ENCODE measurements around the gene ESR1. TPM values are rescaled to one million over a fixed set of nuclear protein-coding genes. Genes with fewer than 3 reads are reported as not detected.
A peak's percentile ranks its signal among the peaks of the same experiment; 100 is the strongest.

ESR1 gene
- total RNA-seq, 4 donors from 2014 or later: 1.3 to 2.6 (median 2.2) TPM

- Histone ChIP-seq H3K27me3 (no peaks in the 10 kb centered on the region), H3K4me1 (peaks cover 9% of the 10 kb centered on the region), H3K36me3 (no peaks in the 10 kb centered on the region), H3K9me3 (no peaks in the 10 kb centered on the region), H3K4me3 (no peak overlapping the region), H3K27ac (no peak overlapping the region)
- DNase-seq (ENCODE audit: low spot score in 2 of 2): no peak
- 96% methylated on average over 4 of the region's 4 CpGs for WGBS
- TF ChIP-seq POLR2AphosphoS5 (IDR thresholded peaks at IDR 0.05) (no peak), POLR2A (IDR thresholded peaks at IDR 0.05) (no peak), EP300 (IDR thresholded peaks at IDR 0.05) (no peak)
Observed at GRCh38 chr6:152107973-152108372, 300.5 kb downstream of the ESR1 start.

- Histone ChIP-seq H3K27ac (no peak overlapping the region), H3K9me3 (no peaks in the 10 kb centered on the region), H3K36me3 (no peaks in the 10 kb centered on the region), H3K27me3 (no peaks in the 10 kb centered on the region), H3K4me3 (no peak overlapping the region), H3K4me1 (peaks cover 13% of the 10 kb centered on the region)
- TF ChIP-seq CTCF (IDR thresholded peaks at IDR 0.05): no peak
- TF ChIP-seq EP300 (IDR thresholded peaks at IDR 0.05): no peak
- no peak for TF ChIP-seq POLR2A (IDR thresholded peaks at IDR 0.05)
- no peak for TF ChIP-seq POLR2AphosphoS5 (IDR thresholded peaks at IDR 0.05)
- no peak for DNase-seq (ENCODE audit: low spot score in 2 of 2)
- 47% methylated on average over 19 of the region's 20 CpGs for WGBS
Observed at GRCh38 chr6:152110886-152111820, 303.7 kb downstream of the ESR1 start.

- Histone ChIP-seq H3K27me3 (no peaks in the 10 kb centered on the region), H3K36me3 (no peaks in the 10 kb centered on the region), H3K27ac (no peak overlapping the region), H3K4me1 (peaks cover 13% of the 10 kb centered on the region), H3K9me3 (no peaks in the 10 kb centered on the region), H3K4me3 (peak overlapping the region; percentile 17)
- WGBS: 80% methylated on average over 15 of the region's 15 CpGs
- DNase-seq (ENCODE audit: low spot score in 2 of 2): no peak
- no peak for TF ChIP-seq POLR2A (IDR thresholded peaks at IDR 0.05)
- no peak for TF ChIP-seq EP300 (IDR thresholded peaks at IDR 0.05)
- TF ChIP-seq CTCF (IDR thresholded peaks at IDR 0.05): no peak
Observed at GRCh38 chr6:152112491-152113261, 305.2 kb downstream of the ESR1 start.

GRCh38 chr6:152117156-152118133 is 310.0 kb downstream of the ESR1 start:
- H3K27me3 ChIP-seq: no peaks in the 10 kb centered on the region
- no peak overlapping the region for H3K27ac ChIP-seq
- H3K36me3 ChIP-seq: peaks cover 14% of the 10 kb centered on the region
- 41% methylated on average over 9 of the region's 9 CpGs for WGBS
- H3K4me1 ChIP-seq: peaks cover 3% of the 10 kb centered on the region
- TF ChIP-seq CTCF (IDR thresholded peaks at IDR 0.05) (no peak), POLR2A (IDR thresholded peaks at IDR 0.05) (no peak), EP300 (IDR thresholded peaks at IDR 0.05) (no peak), POLR2AphosphoS5 (IDR thresholded peaks at IDR 0.05) (no peak)
- no peaks in the 10 kb centered on the region for H3K9me3 ChIP-seq
- DNase-seq (ENCODE audit: low spot score in 2 of 2): no peak
- no peak overlapping the region for H3K4me3 ChIP-seq

- H3K4me3 ChIP-seq: no peak overlapping the region
- TF ChIP-seq POLR2A (IDR thresholded peaks at IDR 0.05): no peak
- TF ChIP-seq POLR2AphosphoS5 (IDR thresholded peaks at IDR 0.05): no peak
- no peak for TF ChIP-seq EP300 (IDR thresholded peaks at IDR 0.05)
- no peak for TF ChIP-seq CTCF (IDR thresholded peaks at IDR 0.05)
- H3K36me3 ChIP-seq: peaks cover 17% of the 10 kb centered on the region
- WGBS: 100% methylated on average over 3 of the region's 3 CpGs
- peaks cover 3% of the 10 kb centered on the region for H3K4me1 ChIP-seq
- no peaks in the 10 kb centered on the region for H3K9me3 ChIP-seq
- DNase-seq (ENCODE audit: low spot score in 2 of 2): no peak
- no peak overlapping the region for H3K27ac ChIP-seq
- H3K27me3 ChIP-seq: no peaks in the 10 kb centered on the region
Observed at GRCh38 chr6:152118224-152118623, 310.7 kb downstream of the ESR1 start.

All from suprapubic skin (tissue), 4 donors.